Mesothelial cell of epicardium (in vitro differentiated cells): Measurements from ENCODE around the gene CDKL4. TPM values are rescaled to one million over a fixed set of nuclear protein-coding genes. Genes with fewer than 3 reads are reported as not detected.
A peak's percentile ranks its signal among the peaks of the same experiment; 100 is the strongest.
"Not testable (repeated sequence)": the region's sequence is repeated elsewhere in the genome, so short reads cannot be mapped to it uniquely, and the experiment has no call there.

Source experiments
- DNase-seq, 2 experiments: peaks; one replicate each; pipeline ENCODE4 v3.0.0; 2021; ENCODE audit warnings: low spot score in 2 of 2; ENCODE audit not compliant: unreplicated experiment in 2 of 2
- H3K27ac Mint-ChIP-seq: 2 replicates; pipeline ENCODE4 v1.8.0; 2021; ENCODE audit warnings: mixed read lengths
- H3K27me3 Mint-ChIP-seq: 2 replicates; pipeline ENCODE4 v1.8.0; 2021; ENCODE audit warnings: low read depth, mixed read lengths
- H3K36me3 Mint-ChIP-seq: 2 replicates; pipeline ENCODE4 v1.8.0; 2021; ENCODE audit warnings: mixed read lengths
- H3K4me1 Mint-ChIP-seq: 2 replicates; pipeline ENCODE4 v1.8.0; 2021; ENCODE audit warnings: mixed read lengths
- H3K4me3 Mint-ChIP-seq: 2 replicates; pipeline ENCODE4 v1.8.0; 2021; ENCODE audit warnings: mild to moderate bottlenecking, moderate library complexity, mixed read lengths
- H3K9me3 Mint-ChIP-seq: 2 replicates; pipeline ENCODE4 v1.8.0; 2021; ENCODE audit warnings: mixed read lengths
- CTCF ChIP-seq: fragments of 200-600 bp; sonication (generic); IDR thresholded peaks from one replicate; pipeline ENCODE4 v1.5.0; 2021; ENCODE audit warnings: antibody characterized with exemption; ENCODE audit not compliant: unreplicated experiment
- total RNA-seq: library from RNA; stranded (reverse); gene quantifications from 3 replicates; pipeline ENCODE4 v1.2.1, GENCODE V29; 2021

The CDKL4 gene
- total RNA-seq, 1 donor from 2014 or later: 1.5 TPM

GRCh38 chr2:39140322-39140847 is 103.4 kb downstream of the CDKL4 start:
- no peak overlapping the region for H3K4me3 Mint-ChIP-seq
- peaks cover 25% of the 10 kb centered on the region for H3K4me1 Mint-ChIP-seq
- no peaks in the 10 kb centered on the region for H3K27me3 Mint-ChIP-seq
- DNase-seq: no peak
- no peaks in the 10 kb centered on the region for H3K9me3 Mint-ChIP-seq
- TF ChIP-seq CTCF: no peak
- H3K27ac Mint-ChIP-seq: no peak overlapping the region
- no peaks in the 10 kb centered on the region for H3K36me3 Mint-ChIP-seq

- no peaks in the 10 kb centered on the region for H3K27me3 Mint-ChIP-seq
- no peaks in the 10 kb centered on the region for H3K36me3 Mint-ChIP-seq
- peak overlapping the region; percentile 0 for H3K27ac Mint-ChIP-seq
- H3K4me3 Mint-ChIP-seq: no peak overlapping the region
- no peak for DNase-seq
- H3K9me3 Mint-ChIP-seq: no peaks in the 10 kb centered on the region
- TF ChIP-seq CTCF: no peak
- H3K4me1 Mint-ChIP-seq: peaks cover 25% of the 10 kb centered on the region
Observed at GRCh38 chr2:39139511-39140237, 104.1 kb downstream of the CDKL4 start.

DNA sequence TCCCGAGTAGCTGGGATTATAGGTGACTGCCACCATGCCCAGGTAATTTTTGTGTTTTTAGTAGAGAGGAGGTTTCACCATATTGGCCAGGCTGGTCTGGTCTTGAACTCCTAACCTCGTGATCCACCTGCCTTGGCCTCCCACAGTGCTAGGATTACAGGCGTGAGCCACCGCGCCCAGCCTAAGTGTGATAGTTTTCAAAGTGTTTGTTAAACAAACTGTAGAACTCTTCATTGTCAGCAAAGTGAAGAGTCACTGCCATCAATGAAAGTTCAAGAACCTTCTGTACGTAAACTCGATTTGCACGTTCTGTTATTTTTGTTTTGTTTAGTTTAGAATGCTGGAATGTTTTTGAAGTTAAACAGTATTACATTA is 104.9 kb downstream of the CDKL4 start:
- no peak for TF ChIP-seq CTCF
- Mint-ChIP-seq H3K4me1 (peaks cover 25% of the 10 kb centered on the region), H3K4me3 (no peak overlapping the region), H3K36me3 (no peaks in the 10 kb centered on the region), H3K27me3 (no peaks in the 10 kb centered on the region), H3K9me3 (no peaks in the 10 kb centered on the region), H3K27ac (no peak overlapping the region)
- no peak for DNase-seq

DNA sequence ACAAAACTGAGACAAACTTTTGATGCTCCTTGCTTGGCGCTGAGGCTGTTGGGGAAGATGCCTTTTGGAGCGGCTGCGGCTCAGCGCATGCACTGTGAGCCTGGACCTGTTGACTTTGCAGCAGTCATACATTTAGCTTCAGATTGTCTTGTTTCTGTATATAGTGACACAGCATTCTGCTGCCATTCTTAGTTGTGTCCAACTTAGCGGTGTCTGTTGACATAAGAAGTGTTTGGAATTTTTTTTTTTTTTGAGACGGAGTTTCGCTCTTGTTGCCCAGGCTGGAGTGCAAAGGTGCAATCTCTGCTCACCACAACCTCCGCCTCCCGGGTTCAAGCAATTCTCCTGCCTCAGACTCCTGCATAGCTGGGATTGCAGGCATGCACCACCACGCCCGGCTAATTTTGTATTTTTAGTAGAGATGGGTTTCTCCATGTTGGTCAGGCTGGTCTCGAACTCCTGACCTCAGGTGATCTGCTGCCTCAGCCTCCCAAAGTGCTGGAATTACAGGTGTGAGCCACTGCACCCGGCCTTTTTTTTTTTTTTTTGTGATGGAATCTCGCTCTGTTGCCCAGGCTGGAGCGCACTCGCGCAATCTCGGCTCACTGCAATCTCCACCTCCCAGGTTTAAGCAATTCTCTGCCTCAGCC is 105.5 kb downstream of the CDKL4 start:
- not testable (repeated sequence) for H3K36me3 Mint-ChIP-seq, DNase-seq, H3K27me3 Mint-ChIP-seq, H3K9me3 Mint-ChIP-seq, H3K27ac Mint-ChIP-seq, H3K4me3 Mint-ChIP-seq
- H3K4me1 Mint-ChIP-seq: peaks cover 25% of the 10 kb centered on the region

GRCh38 chr2:39136799-39137198 is 107.0 kb downstream of the CDKL4 start:
- no peak overlapping the region for H3K27ac Mint-ChIP-seq
- H3K9me3 Mint-ChIP-seq: no peaks in the 10 kb centered on the region
- no peak for TF ChIP-seq CTCF
- no peak overlapping the region for H3K4me3 Mint-ChIP-seq
- no peaks in the 10 kb centered on the region for H3K36me3 Mint-ChIP-seq
- DNase-seq: no peak
- H3K27me3 Mint-ChIP-seq: no peaks in the 10 kb centered on the region
- peaks cover 21% of the 10 kb centered on the region for H3K4me1 Mint-ChIP-seq

DNA sequence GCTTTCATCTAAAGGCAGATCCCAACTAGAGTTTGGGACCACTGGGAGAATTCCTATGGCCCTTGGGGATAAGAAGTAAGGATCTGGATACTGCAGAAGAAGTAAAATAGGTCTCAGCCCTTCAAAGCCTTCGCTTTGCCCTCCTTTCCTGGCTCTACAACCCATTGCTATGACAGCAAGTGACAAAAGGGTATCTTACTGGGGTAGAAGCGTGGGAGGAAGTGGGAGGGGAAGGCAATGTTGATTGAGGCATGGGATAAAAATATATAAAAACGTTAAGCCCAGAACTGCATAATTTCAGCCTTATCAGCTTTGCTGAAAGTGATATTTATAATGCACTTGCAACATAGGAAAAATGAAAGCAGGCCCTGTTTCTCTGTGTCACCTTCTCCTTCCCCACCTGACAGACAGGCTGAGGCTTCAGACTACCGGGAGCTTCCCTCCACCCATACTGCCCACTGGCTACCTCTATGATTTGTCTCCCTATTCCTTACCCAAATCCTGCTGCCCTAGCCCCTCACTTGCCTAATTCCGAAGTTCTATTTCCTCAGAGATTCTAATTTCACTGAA is 108.0 kb downstream of the CDKL4 start:
- no peak overlapping the region for H3K27ac Mint-ChIP-seq
- no peaks in the 10 kb centered on the region for H3K9me3 Mint-ChIP-seq
- H3K4me1 Mint-ChIP-seq: peaks cover 14% of the 10 kb centered on the region
- no peak overlapping the region for H3K4me3 Mint-ChIP-seq
- H3K36me3 Mint-ChIP-seq: no peaks in the 10 kb centered on the region
- TF ChIP-seq CTCF: no peak
- H3K27me3 Mint-ChIP-seq: no peaks in the 10 kb centered on the region
- DNase-seq: no peak
